Activated T-helper 1 cell treated with anti-CD3 and anti-CD28 coated beads, Interleukin-12 subunit alpha, Interleukin-12 subunit beta, Interleukin-2, Interleukin-4 antibody, amounts not matched to agents 30 ng/mL and 10 ng/mL and 1 ng/mL, durations not matched to agents 14 hours and 24 hours and 36 hours (primary cell): Measurements from ENCODE around the gene PRDM7. TPM values are rescaled to one million over a fixed set of nuclear protein-coding genes. Genes with fewer than 3 reads are reported as not detected.
"Not testable (repeated sequence)": the region's sequence is repeated elsewhere in the genome, so short reads cannot be mapped to it uniquely, and the experiment has no call there.

Source experiments
- DNase-seq: peaks from one replicate; pipeline ENCODE4 v3.0.0; 2021; ENCODE audit warnings: low spot score
- H3K27ac Mint-ChIP-seq: one replicate; pipeline ENCODE4 v1.8.0; 2021; ENCODE audit warnings: mild to moderate bottlenecking, mixed read lengths
- H3K27me3 Mint-ChIP-seq: one replicate; pipeline ENCODE4 v1.8.0; 2022; ENCODE audit warnings: mild to moderate bottlenecking, moderate library complexity, mixed read lengths; ENCODE audit not compliant: insufficient read depth
- H3K36me3 Mint-ChIP-seq: one replicate; pipeline ENCODE4 v1.8.0; 2021; ENCODE audit warnings: low read depth, mixed read lengths
- H3K4me1 Mint-ChIP-seq: one replicate; pipeline ENCODE4 v1.8.0; 2021; ENCODE audit warnings: low read depth, mixed read lengths
- H3K4me3 Mint-ChIP-seq: one replicate; pipeline ENCODE4 v1.8.0; 2021; ENCODE audit warnings: mild to moderate bottlenecking, moderate library complexity, mixed read lengths
- H3K9me3 Mint-ChIP-seq: one replicate; pipeline ENCODE4 v1.8.0; 2021; ENCODE audit warnings: mixed read lengths
- intact Hi-C: fragments of 100-400 bp; cut with micrococcal nuclease; formaldehyde crosslinking; loops from one replicate; pipeline ENCODE4 v1.15.1; 2024
- total RNA-seq: library from RNA; stranded (reverse); gene quantifications from 2 replicates; pipeline ENCODE4 v1.2.3, GENCODE V29; 2022

The PRDM7 gene
- not detected in 2 replicates for total RNA-seq

DNA sequence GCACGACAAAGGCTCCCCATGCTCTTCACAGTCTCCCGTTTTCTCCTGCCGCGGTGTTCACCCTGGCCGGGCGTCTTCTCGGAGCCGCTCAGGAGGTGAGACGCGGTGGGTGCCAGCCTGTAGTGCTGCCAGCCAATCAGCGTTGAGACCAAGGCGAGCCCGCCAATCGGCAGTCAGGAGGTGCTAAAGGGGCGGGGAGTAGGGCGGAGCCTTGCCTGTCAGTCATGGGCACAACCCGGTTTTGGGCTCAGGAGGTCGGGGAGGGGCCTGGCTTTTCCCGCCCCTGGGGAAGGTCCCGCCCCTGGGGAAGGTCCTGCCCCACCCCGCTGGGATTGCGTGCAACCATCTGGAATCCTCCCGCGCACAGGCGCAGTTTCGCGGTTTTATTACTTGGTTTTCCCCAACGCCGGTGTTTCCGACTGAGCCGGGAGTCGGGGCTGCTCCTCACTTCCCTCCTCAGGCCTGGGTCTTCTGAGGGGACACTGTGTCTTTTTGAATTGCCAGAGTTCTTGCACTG, at the start of gene PRDM7:
Gene PRDM7, minus strand, starts transcription at position 92 of the 517 bp plus-strand sequence. CDS start 1,421 bp downstream, outside the sequence.
- H3K36me3 Mint-ChIP-seq: no peaks in the 10 kb centered on the region
- peak within 1 kb of the TSS; percentile 80 for H3K4me3 Mint-ChIP-seq
- DNase-seq: peak; percentile 95
- intact Hi-C loops: loop anchor here (1.0 to 2.0 kb wide), 3 partner anchors 29 to 105 kb away; no protein-coding TSS in a partner anchor
- H3K27me3 Mint-ChIP-seq: peaks cover 15% of the 10 kb centered on the region
- H3K27ac Mint-ChIP-seq: peak within 1 kb of the TSS; percentile 79
- H3K4me1 Mint-ChIP-seq: peaks cover 33% of the 10 kb centered on the region
- no peaks in the 10 kb centered on the region for H3K9me3 Mint-ChIP-seq

GRCh38 chr16:90121846-90122245, 44.7 kb upstream of the PRDM7 start:
- H3K27me3 Mint-ChIP-seq, DNase-seq, H3K27ac Mint-ChIP-seq, H3K4me1 Mint-ChIP-seq, H3K4me3 Mint-ChIP-seq, intact Hi-C loops, H3K36me3 Mint-ChIP-seq, H3K9me3 Mint-ChIP-seq: not testable (repeated sequence)

- H3K27me3 Mint-ChIP-seq, DNase-seq, H3K9me3 Mint-ChIP-seq, H3K4me1 Mint-ChIP-seq, intact Hi-C loops, H3K36me3 Mint-ChIP-seq, H3K27ac Mint-ChIP-seq, H3K4me3 Mint-ChIP-seq: not testable (repeated sequence)
Observed at GRCh38 chr16:90107617-90108016, 30.5 kb upstream of the PRDM7 start.

DNA sequence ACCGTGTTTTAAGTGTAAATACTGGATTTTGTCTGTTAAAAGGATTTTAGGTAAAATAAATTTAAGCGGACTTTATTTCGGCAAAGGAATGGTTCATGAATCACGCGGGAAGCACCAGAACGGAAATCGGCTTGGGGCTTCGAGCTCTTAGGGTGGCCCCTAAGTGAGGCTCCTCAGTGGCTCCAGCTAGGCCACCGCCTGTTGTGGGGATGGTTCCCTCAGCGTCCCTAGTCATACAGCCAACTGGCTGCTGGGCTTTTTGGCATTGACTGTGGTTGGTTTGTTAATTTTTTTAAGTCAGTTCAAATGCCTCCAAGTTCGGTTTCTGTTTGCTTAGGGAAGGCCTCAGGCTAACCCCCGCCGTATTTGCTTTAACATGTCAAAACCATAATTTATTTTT, 29.9 kb upstream of the PRDM7 start:
- H3K4me1 Mint-ChIP-seq, DNase-seq, H3K27me3 Mint-ChIP-seq, intact Hi-C loops, H3K9me3 Mint-ChIP-seq, H3K4me3 Mint-ChIP-seq, H3K27ac Mint-ChIP-seq, H3K36me3 Mint-ChIP-seq: not testable (repeated sequence)

DNA sequence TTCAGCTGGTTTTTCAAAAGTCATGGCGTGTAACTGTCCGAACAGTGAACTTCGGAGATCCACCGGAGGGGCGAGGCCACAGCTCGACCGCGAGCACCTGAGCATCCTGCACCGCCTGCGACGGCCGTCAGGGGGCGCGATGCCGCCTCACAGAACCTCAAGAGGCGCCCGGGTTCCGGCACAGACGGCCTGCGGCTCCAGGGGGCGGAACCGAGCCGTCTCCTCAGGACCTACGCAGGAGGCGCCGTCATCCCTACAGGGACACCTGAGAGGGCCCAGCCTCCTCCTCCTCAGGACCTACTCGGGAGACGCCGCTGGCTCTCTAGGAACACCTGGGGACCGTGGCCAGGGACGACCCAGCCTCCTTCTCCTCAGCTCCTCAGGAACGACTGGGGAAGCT, 29.1 kb upstream of the PRDM7 start:
- not testable (repeated sequence) for H3K9me3 Mint-ChIP-seq

DNA sequence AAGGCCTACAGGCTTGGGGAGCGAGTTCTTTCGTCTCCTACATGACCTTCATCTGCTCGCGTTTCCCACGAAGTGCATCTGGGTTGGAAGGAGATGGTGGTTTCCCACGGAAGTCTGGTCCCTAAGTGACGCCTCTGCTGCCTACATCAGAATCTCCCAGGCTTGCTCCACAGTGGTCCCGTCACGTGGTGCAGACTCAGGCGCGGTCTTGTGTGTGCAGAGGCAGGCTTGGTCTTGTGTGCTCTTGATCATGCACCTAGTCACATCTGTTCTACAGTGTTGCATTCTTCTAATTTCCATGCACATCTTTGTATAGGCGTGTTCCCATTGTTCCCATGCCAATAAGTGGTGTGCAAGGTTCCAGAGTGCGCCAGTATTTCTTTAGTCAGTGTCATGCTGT, 27.6 kb upstream of the PRDM7 start:
- H3K27me3 Mint-ChIP-seq, H3K9me3 Mint-ChIP-seq, DNase-seq, H3K36me3 Mint-ChIP-seq, H3K27ac Mint-ChIP-seq, intact Hi-C loops, H3K4me3 Mint-ChIP-seq, H3K4me1 Mint-ChIP-seq: not testable (repeated sequence)

More for the DNA sequence above, 29.1 kb upstream of the PRDM7 start:
- H3K27me3 Mint-ChIP-seq, H3K4me3 Mint-ChIP-seq, H3K36me3 Mint-ChIP-seq, H3K27ac Mint-ChIP-seq, H3K4me1 Mint-ChIP-seq, intact Hi-C loops: not testable (repeated sequence)
- DNase-seq: peak; percentile 50

GRCh38 chr16:90102086-90102884, 25.2 kb upstream of the PRDM7 start:
- H3K36me3 Mint-ChIP-seq, H3K4me1 Mint-ChIP-seq, intact Hi-C loops, H3K9me3 Mint-ChIP-seq, H3K27me3 Mint-ChIP-seq, H3K4me3 Mint-ChIP-seq, DNase-seq, H3K27ac Mint-ChIP-seq: not testable (repeated sequence)

GRCh38 chr16:90101332-90101731, 24.2 kb upstream of the PRDM7 start:
- H3K27ac Mint-ChIP-seq, H3K27me3 Mint-ChIP-seq, H3K4me1 Mint-ChIP-seq, H3K4me3 Mint-ChIP-seq, H3K9me3 Mint-ChIP-seq, intact Hi-C loops, H3K36me3 Mint-ChIP-seq, DNase-seq: not testable (repeated sequence)

- H3K4me3 Mint-ChIP-seq, H3K36me3 Mint-ChIP-seq, DNase-seq, intact Hi-C loops, H3K4me1 Mint-ChIP-seq, H3K27me3 Mint-ChIP-seq, H3K9me3 Mint-ChIP-seq, H3K27ac Mint-ChIP-seq: not testable (repeated sequence)
Observed at GRCh38 chr16:90100790-90101189, 23.7 kb upstream of the PRDM7 start.

DNA sequence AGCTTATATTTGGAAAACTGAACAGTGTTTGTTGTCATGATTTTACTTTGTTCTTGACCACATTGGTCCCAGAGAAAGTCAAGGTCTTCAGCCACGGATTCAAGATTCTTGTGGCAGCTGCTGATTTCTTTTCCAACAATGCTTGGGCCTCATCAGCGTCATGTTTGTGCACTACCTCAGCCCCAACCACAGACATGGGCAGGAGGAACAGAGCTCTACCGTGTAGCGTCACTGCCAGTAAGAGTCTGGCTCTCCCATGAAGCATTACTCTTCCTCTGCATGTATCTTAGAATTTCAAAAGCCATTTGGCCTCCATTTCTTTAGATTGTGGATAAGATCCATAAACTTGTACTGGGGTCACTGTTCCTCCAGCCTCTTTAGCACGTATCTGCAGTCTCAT, 23.1 kb upstream of the PRDM7 start:
- H3K4me3 Mint-ChIP-seq, H3K9me3 Mint-ChIP-seq, intact Hi-C loops, DNase-seq, H3K27ac Mint-ChIP-seq, H3K4me1 Mint-ChIP-seq, H3K36me3 Mint-ChIP-seq, H3K27me3 Mint-ChIP-seq: not testable (repeated sequence)

DNA sequence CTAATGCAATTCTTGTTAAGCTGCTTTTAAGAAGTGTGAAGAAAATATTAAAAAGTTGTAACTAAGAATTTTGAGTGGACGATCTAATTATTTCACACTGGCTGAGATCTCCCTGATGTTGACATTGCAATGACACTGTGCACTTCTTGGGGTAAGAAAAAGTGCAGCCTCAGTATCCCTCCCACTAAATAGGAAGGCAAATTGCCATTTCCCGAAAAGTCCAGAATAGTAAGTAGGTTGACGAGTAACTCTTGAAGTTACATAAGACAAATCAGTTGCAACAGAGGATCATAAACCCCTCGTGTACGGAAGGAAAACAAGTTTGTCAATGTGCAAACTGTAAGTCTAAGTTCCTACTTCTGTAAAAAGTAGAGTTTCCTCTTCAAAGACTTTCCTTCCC, 21.8 kb upstream of the PRDM7 start:
- H3K27ac Mint-ChIP-seq, H3K36me3 Mint-ChIP-seq, H3K9me3 Mint-ChIP-seq, intact Hi-C loops, H3K4me1 Mint-ChIP-seq, H3K27me3 Mint-ChIP-seq, DNase-seq, H3K4me3 Mint-ChIP-seq: not testable (repeated sequence)

GRCh38 chr16:90097010-90097684, 20.0 kb upstream of the PRDM7 start:
- H3K9me3 Mint-ChIP-seq, H3K4me3 Mint-ChIP-seq, H3K36me3 Mint-ChIP-seq, H3K4me1 Mint-ChIP-seq, intact Hi-C loops, H3K27ac Mint-ChIP-seq, DNase-seq, H3K27me3 Mint-ChIP-seq: not testable (repeated sequence)

DNA sequence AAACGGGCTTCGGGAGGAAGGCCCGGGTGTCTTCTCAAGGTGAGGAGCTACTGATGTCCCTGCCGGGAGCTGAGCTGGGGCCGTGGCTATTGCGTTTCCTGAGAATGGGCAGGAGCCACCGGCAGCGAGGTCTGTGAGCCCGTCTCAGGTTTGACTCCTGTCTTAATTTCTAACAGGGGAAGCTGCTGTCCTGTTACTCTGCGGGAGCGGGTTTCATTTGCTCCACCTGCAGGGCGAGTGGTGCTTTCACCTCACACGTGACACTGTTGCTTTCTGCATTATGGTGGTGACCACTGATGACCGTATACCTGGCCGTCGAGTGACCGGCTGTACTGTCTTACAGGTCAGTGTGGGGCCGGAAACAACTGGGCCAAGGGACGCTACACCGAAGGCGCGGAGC, 17.7 kb upstream of the PRDM7 start:
- H3K4me1 Mint-ChIP-seq, H3K36me3 Mint-ChIP-seq, H3K4me3 Mint-ChIP-seq, H3K27ac Mint-ChIP-seq, intact Hi-C loops, H3K9me3 Mint-ChIP-seq, DNase-seq, H3K27me3 Mint-ChIP-seq: not testable (repeated sequence)
